SK-MEL-5 (cell line): ENCODE results near the gene AKIP1. TPM values are rescaled to one million over a fixed set of nuclear protein-coding genes. Genes with fewer than 3 reads are reported as not detected.

Experiments
- DNase-seq: peaks from one replicate; pipeline ENCODE4 v3.0.0-alpha.2; 2016; ENCODE audit warnings: low read depth, low spot score
- in situ Hi-C: cut with HindIII; loops from 2 replicates; pipeline ENCODE4 v1.10.0; 2016; ENCODE audit warnings: low sequenced_read_pairs, high pct_unique_total_duplicates, low pct_unique_long_range_greater_than_20kb
- small RNA-seq, 2 experiments: library from RNA; depleted of rRNA; stranded (forward); fragments of <200 nt; gene quantifications; one replicate each; pipeline ENCODE3, GENCODE V24; 2014
- total RNA-seq: library from RNA; depleted of rRNA; stranded (reverse); fragments of >200 nt; shearing (Covaris generic); gene quantifications from 2 replicates; pipeline ENCODE4 v1.2.3, GENCODE V29; 2014; rRNA removed

Gene AKIP1
- total RNA-seq, 1 experiment from 2014 or later: 38.5 TPM

GRCh38 chr11:8937659-8938058, 26.7 kb downstream of the AKIP1 start:
- no peak for DNase-seq
- in situ Hi-C loops: no loop called here

- DNase-seq: no peak
- in situ Hi-C loops: no loop called here
These were observed 30.5 kb downstream of the AKIP1 start for GRCh38 chr11:8941341-8942103.

- in situ Hi-C loops: no loop called here
- no peak for DNase-seq
These were observed 31.6 kb downstream of the AKIP1 start, which contains the start of gene ASCL3 for GRCh38 chr11:8942518-8943066. ASCL3 (minus strand) TSS chr11:8943016; CDS start chr11:8938161, 4,855 bp downstream.

- DNase-seq: no peak
- in situ Hi-C loops: no loop called here
These were observed 36.4 kb downstream of the AKIP1 start for GRCh38 chr11:8947230-8947943.

- DNase-seq: no peak
- in situ Hi-C loops: no loop called here
These were observed 37.9 kb downstream of the AKIP1 start for GRCh38 chr11:8948886-8949285.

- in situ Hi-C loops: no loop called here
- DNase-seq: no peak
These were observed 45.9 kb downstream of the AKIP1 start for GRCh38 chr11:8956860-8957259.

- in situ Hi-C loops: no loop called here
- peak; percentile 83 for DNase-seq
These were observed 48.7 kb downstream of the AKIP1 start for GRCh38 chr11:8959546-8960166.

GRCh38 chr11:8961401-8961800, 50.4 kb downstream of the AKIP1 start:
- in situ Hi-C loops: no loop called here
- no peak for DNase-seq

- in situ Hi-C loops: no loop called here
These were observed 51.9 kb downstream of the AKIP1 start for GRCh38 chr11:8962841-8963240.

GRCh38 chr11:8963569-8964323, 52.8 kb downstream of the AKIP1 start:
- in situ Hi-C loops: no loop called here
- DNase-seq: peak; percentile 75

More at GRCh38 chr11:8962841-8963240, 51.9 kb downstream of the AKIP1 start:
- DNase-seq: no peak

- in situ Hi-C loops: no loop called here
These were observed 53.6 kb downstream of the AKIP1 start, which contains the start of gene TMEM9B for GRCh38 chr11:8964324-8965320. TMEM9B (minus strand) TSS chr11:8964442; CDS start chr11:8964313, 129 bp downstream.

GRCh38 chr11:8967184-8967583, 56.2 kb downstream of the AKIP1 start:
- DNase-seq: no peak
- in situ Hi-C loops: no loop called here

More at GRCh38 chr11:8964324-8965320, 53.6 kb downstream of the AKIP1 start, which contains the start of gene TMEM9B:
- DNase-seq: peak; percentile 91

Small RNA genes lying within 50 kb of the gene (small RNA-seq; reads per million reads assigned to genes)
- gene RF00019: 0 reads per million in 2 experiments

Other genes with a start within 250 kb of the AKIP1 start
- gene TRIM66, start 228.5 kb upstream of the AKIP1 start, total RNA-seq: 5.8 and 6.5 TPM in 2 replicates
- gene RPL27A, start 228.4 kb upstream of the AKIP1 start, total RNA-seq: 1,031 and 1,139 TPM in 2 replicates
- gene C11orf16, start 21.8 kb downstream of the AKIP1 start, total RNA-seq: not detected in 2 replicates
- gene ASCL3, start 31.8 kb downstream of the AKIP1 start, total RNA-seq: not detected in 2 replicates
- 50.1 and 56.8 TPM in 2 replicates for gene TMEM9B, start 53.3 kb downstream of the AKIP1 start, total RNA-seq
- gene NRIP3, start 92.8 kb downstream of the AKIP1 start, total RNA-seq: 9.7 and 11.1 TPM in 2 replicates
- gene SCUBE2, start 180.4 kb downstream of the AKIP1 start, total RNA-seq: 2.0 and 2.6 TPM in 2 replicates